ENCODE measurements around the gene CLDND2. TPM values are rescaled to one million over a fixed set of nuclear protein-coding genes. Genes with fewer than 3 reads are reported as not detected.

Gene CLDND2
- total RNA-seq, 3 donors from 2014 or later = 1.3 to 2.1 (median 1.3) TPM

GRCh38 chr19:51346742-51347141 lies 22.1 kb downstream of the CLDND2 start:
- Histone ChIP-seq H3K36me3 (ENCODE audit: low read depth) (peaks cover 4% of the 10 kb centered on the region), H3K4me1 (ENCODE audit: low read depth) (no peaks in the 10 kb centered on the region), H3K4me3 (no peak overlapping the region), H3K9me3 (no peaks in the 10 kb centered on the region)
- no peak for TF ChIP-seq CTCF (IDR thresholded peaks at IDR 0.05)
- ATAC-seq = no peak
- no peak for DNase-seq
- intact Hi-C loops (cut with DNase I, micrococcal nuclease) = no loop called here

GRCh38 chr19:51345076-51345620 lies 23.7 kb downstream of the CLDND2 start:
- ATAC-seq = no peak
- TF ChIP-seq CTCF (IDR thresholded peaks at IDR 0.05) = no peak
- Histone ChIP-seq H3K4me3 (no peak overlapping the region), H3K9me3 (no peaks in the 10 kb centered on the region), H3K36me3 (ENCODE audit: low read depth) (peaks cover 4% of the 10 kb centered on the region), H3K4me1 (ENCODE audit: low read depth) (no peaks in the 10 kb centered on the region)
- intact Hi-C loops (cut with DNase I, micrococcal nuclease) = no loop called here
- peak in 1 of 3 donors; percentile 14 for DNase-seq

- intact Hi-C loops (cut with DNase I, micrococcal nuclease) = no loop called here
- no peaks in the 10 kb centered on the region for H3K9me3 ChIP-seq
- no peak for ATAC-seq
Observed at GRCh38 chr19:51342631-51343569, 25.9 kb downstream of the CLDND2 start.

GRCh38 chr19:51341976-51342580 lies 26.7 kb downstream of the CLDND2 start, which contains the start of gene VSIG10L:
Gene VSIG10L, minus strand, starts transcription at chr19:51342139. Its CDS starts 15 bp downstream, at chr19:51342124.
- Histone ChIP-seq H3K36me3 (ENCODE audit: low read depth) (no peaks in the 10 kb centered on the region), H3K9me3 (no peaks in the 10 kb centered on the region), H3K4me1 (ENCODE audit: low read depth) (peaks cover 9% of the 10 kb centered on the region), H3K4me3 (no peak within 1 kb of the TSS)
- no peak for TF ChIP-seq CTCF (IDR thresholded peaks at IDR 0.05)
- intact Hi-C loops (cut with DNase I, micrococcal nuclease) = no loop called here
- no peak for ATAC-seq
- DNase-seq = no peak

More at GRCh38 chr19:51342631-51343569, 25.9 kb downstream of the CLDND2 start:
- no peak overlapping the region for H3K4me3 ChIP-seq
- no peaks in the 10 kb centered on the region for H3K36me3 ChIP-seq (ENCODE audit: low read depth)
- no peak for TF ChIP-seq CTCF (IDR thresholded peaks at IDR 0.05)
- H3K4me1 ChIP-seq (ENCODE audit: low read depth) = peaks cover 9% of the 10 kb centered on the region
- peak in 1 of 3 donors; percentile 21 for DNase-seq

- TF ChIP-seq CTCF (IDR thresholded peaks at IDR 0.05) = no peak
- ATAC-seq = no peak
- intact Hi-C loops (cut with DNase I, micrococcal nuclease) = no loop called here
- peak in 2 of 3 donors; percentile 39 to 62 for DNase-seq
- Histone ChIP-seq H3K4me3 (no peak overlapping the region), H3K9me3 (no peaks in the 10 kb centered on the region), H3K4me1 (ENCODE audit: low read depth) (peaks cover 9% of the 10 kb centered on the region), H3K36me3 (ENCODE audit: low read depth) (no peaks in the 10 kb centered on the region)
Observed at GRCh38 chr19:51341066-51341465, 27.7 kb downstream of the CLDND2 start.

Data from mucosa of descending colon (tissue), 3 donors.